Measurements from ENCODE around the gene ACSM6. TPM values are rescaled to one million over a fixed set of nuclear protein-coding genes. Genes with fewer than 3 reads are reported as not detected.
"Not testable (repeated sequence)": the region's sequence is repeated elsewhere in the genome, so short reads cannot be mapped to it uniquely, and the experiment has no call there.

The ACSM6 gene
- total and polyA plus RNA-seq, 8 donors: 0.51 to 4.3 (median 1.6) TPM

- no peak overlapping the region for H3K27ac ChIP-seq
- FAIRE-seq (no peak), DNase-seq (peak in 4 of 6 donors; percentile 29 to 45 (median 36)), ATAC-seq (peak; percentile 17 to 58 (median 48))
- H3K27me3 ChIP-seq: no peaks in the 10 kb centered on the region
- intact Hi-C loops (cut with DNase I): no loop called here
- H3K4me3 ChIP-seq: peak overlapping the region in 1 of 4 donors; percentile 22
- no peaks in the 10 kb centered on the region for H3K36me3 ChIP-seq
- no peak for TF ChIP-seq CTCF (IDR thresholded peaks at IDR 0.05)
- H3K9me3 ChIP-seq: no peaks in the 10 kb centered on the region
- 34 to 39% methylated on average over 3 of the region's 3 CpGs for WGBS, 2 donors
- H3K4me1 ChIP-seq: peaks cover 8 to 12% (median 10%) of the 10 kb centered on the region in 3 donors
Observed at GRCh38 chr10:95196046-95196445, 2.0 kb downstream of the ACSM6 start.

- 92 to 96% methylated on average over 4 of the region's 4 CpGs for WGBS, 2 donors
- Histone ChIP-seq H3K27ac (no peak overlapping the region), H3K36me3 (no peaks in the 10 kb centered on the region), H3K27me3 (no peaks in the 10 kb centered on the region), H3K4me3 (no peak overlapping the region), H3K9me3 (no peaks in the 10 kb centered on the region), H3K4me1 (no peaks in the 10 kb centered on the region)
- FAIRE-seq (no peak), ATAC-seq (peak in 1 of 4 donors; percentile 8), DNase-seq (no peak)
- TF ChIP-seq CTCF (IDR thresholded peaks at IDR 0.05): no peak
- intact Hi-C loops (cut with DNase I): no loop called here
Observed at GRCh38 chr10:95201736-95202135, 7.7 kb downstream of the ACSM6 start.

GRCh38 chr10:95202865-95203264, 8.8 kb downstream of the ACSM6 start:
- intact Hi-C loops (cut with DNase I); H3K4me1 ChIP-seq; H3K27me3 ChIP-seq; FAIRE-seq; ATAC-seq; H3K36me3 ChIP-seq; DNase-seq; H3K4me3 ChIP-seq; H3K9me3 ChIP-seq; H3K27ac ChIP-seq: not testable (repeated sequence)
- WGBS, 2 donors: 82 to 96% methylated on average over 5 of the region's 5 CpGs

- no peak for FAIRE-seq
- no peaks in the 10 kb centered on the region for H3K36me3 ChIP-seq
- peak in 1 of 4 donors; percentile 13 for TF ChIP-seq CTCF (IDR thresholded peaks at IDR 0.05)
- H3K4me1 ChIP-seq: no peaks in the 10 kb centered on the region
- 69 to 73% methylated on average over 8 of the region's 8 CpGs for WGBS, 2 donors
- no peaks in the 10 kb centered on the region for H3K27me3 ChIP-seq
- intact Hi-C loops (cut with DNase I): no loop called here
- H3K4me3 ChIP-seq: no peak overlapping the region
- DNase-seq: no peak
- no peak overlapping the region for H3K27ac ChIP-seq
- no peaks in the 10 kb centered on the region for H3K9me3 ChIP-seq
- no peak for ATAC-seq
Observed at GRCh38 chr10:95208702-95209391, 14.8 kb downstream of the ACSM6 start.

- FAIRE-seq (peak; percentile 91), ATAC-seq (no peak), DNase-seq (no peak)
- Histone ChIP-seq H3K27ac (no peak overlapping the region), H3K27me3 (no peaks in the 10 kb centered on the region), H3K4me3 (no peak overlapping the region), H3K4me1 (no peaks in the 10 kb centered on the region), H3K36me3 (no peaks in the 10 kb centered on the region), H3K9me3 (no peaks in the 10 kb centered on the region)
- 94 to 98% methylated on average over 6 of the region's 6 CpGs for WGBS, 2 donors
- intact Hi-C loops (cut with DNase I): no loop called here
- no peak for TF ChIP-seq CTCF (IDR thresholded peaks at IDR 0.05)
Observed at GRCh38 chr10:95209509-95210127, 15.6 kb downstream of the ACSM6 start.

All from pancreas (tissue), 10 donors.